Erythroblast (primary cell): ENCODE results near the gene TMEM161B.

Source experiments
- GATA1 ChIP-seq: IDR thresholded peaks from 2 replicates; pipeline ENCODE4 v1.6.1; 2011; ENCODE audit warnings: low read depth, mild to moderate bottlenecking, control low read depth, low read length, moderate library complexity
- POLR2A ChIP-seq: IDR thresholded peaks from 2 replicates; pipeline ENCODE4 v1.6.1; 2011; ENCODE audit warnings: mild to moderate bottlenecking, low read length

DNA sequence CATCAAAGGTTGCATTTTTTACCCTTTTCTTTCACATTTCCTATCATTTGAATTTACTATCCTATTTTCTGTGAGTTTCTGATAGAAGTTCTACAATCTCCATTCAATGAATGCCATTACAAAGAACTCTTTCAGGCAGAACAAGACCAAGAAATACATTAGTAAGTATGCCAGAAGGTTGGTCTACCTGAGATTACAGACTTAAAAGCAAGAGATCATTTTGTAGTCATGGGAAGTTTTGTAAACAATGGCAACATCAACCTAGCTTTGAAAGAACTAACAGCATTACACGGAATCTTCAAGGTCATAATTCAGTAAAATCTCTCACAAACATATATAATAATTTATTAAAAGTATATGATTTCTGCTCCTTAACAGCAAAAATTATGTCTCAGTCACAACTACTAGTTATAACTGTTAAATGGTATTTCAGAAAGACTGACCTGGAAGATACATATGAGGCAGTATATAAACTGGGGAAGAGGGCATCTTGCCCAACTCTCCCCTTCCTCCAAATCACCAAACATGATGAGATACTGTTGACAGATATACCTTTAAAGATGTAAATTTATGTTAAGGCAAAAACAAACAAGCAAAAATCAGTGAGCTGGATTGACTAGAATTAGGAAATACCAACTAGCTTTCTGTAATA is 23.3 kb downstream of the TMEM161B start:
- TF ChIP-seq POLR2A (no peak), GATA1 (no peak)
